SK-N-SH (cell line): ENCODE measurements around the gene OSBPL8.

Experiments
- EZH2phosphoT487 ChIP-seq: fragments of 200-600 bp; sonication (generic); IDR thresholded peaks from 2 replicates; pipeline ENCODE4 v1.6.1; 2017; ENCODE audit warnings: low read depth, mixed run types, mild to moderate bottlenecking, antibody characterized with exemption, moderate library complexity, borderline replicate concordance
- GABPA ChIP-seq: IDR thresholded peaks from 2 replicates; pipeline ENCODE4 v1.4.0; 2012; ENCODE audit warnings: low read depth, mild to moderate bottlenecking
- MXI1 ChIP-seq: IDR thresholded peaks from 2 replicates; pipeline ENCODE4 v1.6.1; 2012; ENCODE audit warnings: mild to moderate bottlenecking, low read depth, low read length, improper control_type of control experiment
- POLR2AphosphoS5 ChIP-seq: IDR thresholded peaks from 2 replicates; pipeline ENCODE4 v1.6.1; 2012; ENCODE audit warnings: low read depth, low read length
- RFX5 ChIP-seq: IDR thresholded peaks from 2 replicates; pipeline ENCODE4 v1.6.1; 2012; ENCODE audit warnings: mild to moderate bottlenecking, improper control_type of control experiment, low read length
- SIN3A ChIP-seq: IDR thresholded peaks from 2 replicates; pipeline ENCODE4 v1.6.1; 2012; ENCODE audit warnings: low read depth, mild to moderate bottlenecking, low read length, moderate library complexity, borderline replicate concordance
- TAF1 ChIP-seq: IDR thresholded peaks from 2 replicates; pipeline ENCODE4 v1.6.1; 2012; ENCODE audit warnings: low read depth, mild to moderate bottlenecking, low read length, moderate library complexity, borderline replicate concordance
- YY1 ChIP-seq: IDR thresholded peaks from 2 replicates; pipeline ENCODE4 v1.4.0; 2012; ENCODE audit warnings: low read depth, mild to moderate bottlenecking
- TF ChIP-seq, protein P1 (sequence below): fragments of 200-600 bp; sonication (generic); IDR thresholded peaks from 2 replicates; pipeline ENCODE4 v1.6.1; 2017; ENCODE audit warnings: antibody characterized with exemption, mild to moderate bottlenecking, moderate library complexity
- TF ChIP-seq, protein P2 (sequence below): fragments of 150-350 bp; IDR thresholded peaks from 2 replicates; pipeline ENCODE4 v1.6.1; 2017; ENCODE audit warnings: antibody characterized with exemption, low read length, low read depth, borderline replicate concordance

DNA sequence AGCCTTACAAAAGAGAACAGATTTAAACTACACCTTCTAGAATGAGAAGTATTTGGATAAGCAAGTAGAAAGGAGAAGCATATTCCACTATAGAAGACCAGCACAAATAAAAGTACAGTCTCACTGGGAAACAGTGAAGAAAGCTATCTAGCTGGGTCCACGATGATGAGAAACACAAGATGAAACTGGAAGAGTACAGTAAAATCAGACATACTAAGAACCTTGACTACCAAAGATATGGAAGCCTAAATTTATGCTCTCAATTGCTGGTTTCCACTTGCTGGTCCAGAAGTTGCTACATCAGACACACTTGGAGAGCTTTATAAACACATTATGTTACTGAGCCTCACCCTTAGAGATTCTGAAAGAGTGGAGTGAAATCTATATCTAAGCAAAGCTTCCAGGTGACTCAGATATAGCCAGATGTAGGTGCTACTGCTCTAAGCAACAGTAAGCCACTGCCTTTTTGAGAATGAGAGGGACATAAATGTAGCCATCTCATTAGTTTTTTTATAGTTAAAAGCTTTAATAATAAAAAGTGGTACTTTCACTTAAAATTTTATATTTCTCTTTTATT lies 115.1 kb downstream of the OSBPL8 start:
- TF ChIP-seq GABPA (no peak), POLR2AphosphoS5 (no peak), RFX5 (no peak), TAF1 (no peak), MXI1 (no peak), YY1 (no peak), SIN3A (no peak), EZH2phosphoT487 (no peak)
- TF ChIP-seq, protein P1, sequence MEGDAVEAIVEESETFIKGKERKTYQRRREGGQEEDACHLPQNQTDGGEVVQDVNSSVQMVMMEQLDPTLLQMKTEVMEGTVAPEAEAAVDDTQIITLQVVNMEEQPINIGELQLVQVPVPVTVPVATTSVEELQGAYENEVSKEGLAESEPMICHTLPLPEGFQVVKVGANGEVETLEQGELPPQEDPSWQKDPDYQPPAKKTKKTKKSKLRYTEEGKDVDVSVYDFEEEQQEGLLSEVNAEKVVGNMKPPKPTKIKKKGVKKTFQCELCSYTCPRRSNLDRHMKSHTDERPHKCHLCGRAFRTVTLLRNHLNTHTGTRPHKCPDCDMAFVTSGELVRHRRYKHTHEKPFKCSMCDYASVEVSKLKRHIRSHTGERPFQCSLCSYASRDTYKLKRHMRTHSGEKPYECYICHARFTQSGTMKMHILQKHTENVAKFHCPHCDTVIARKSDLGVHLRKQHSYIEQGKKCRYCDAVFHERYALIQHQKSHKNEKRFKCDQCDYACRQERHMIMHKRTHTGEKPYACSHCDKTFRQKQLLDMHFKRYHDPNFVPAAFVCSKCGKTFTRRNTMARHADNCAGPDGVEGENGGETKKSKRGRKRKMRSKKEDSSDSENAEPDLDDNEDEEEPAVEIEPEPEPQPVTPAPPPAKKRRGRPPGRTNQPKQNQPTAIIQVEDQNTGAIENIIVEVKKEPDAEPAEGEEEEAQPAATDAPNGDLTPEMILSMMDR = no peak
- TF ChIP-seq, protein P2, sequence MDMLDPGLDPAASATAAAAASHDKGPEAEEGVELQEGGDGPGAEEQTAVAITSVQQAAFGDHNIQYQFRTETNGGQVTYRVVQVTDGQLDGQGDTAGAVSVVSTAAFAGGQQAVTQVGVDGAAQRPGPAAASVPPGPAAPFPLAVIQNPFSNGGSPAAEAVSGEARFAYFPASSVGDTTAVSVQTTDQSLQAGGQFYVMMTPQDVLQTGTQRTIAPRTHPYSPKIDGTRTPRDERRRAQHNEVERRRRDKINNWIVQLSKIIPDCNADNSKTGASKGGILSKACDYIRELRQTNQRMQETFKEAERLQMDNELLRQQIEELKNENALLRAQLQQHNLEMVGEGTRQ = no peak
